HepG2 (cell line): ENCODE measurements around the gene OR2A42. TPM values are rescaled to one million over a fixed set of nuclear protein-coding genes. Genes with fewer than 3 reads are reported as not detected.
A peak's percentile ranks its signal among the peaks of the same experiment; 100 is the strongest.
"Not testable (repeated sequence)": the region's sequence is repeated elsewhere in the genome, so short reads cannot be mapped to it uniquely, and the experiment has no call there.

ENCODE experiments used
- ATAC-seq: fragments of 200-7000 bp; cut with Tn5 transposase; 3 replicates; pipeline ENCODE4 v1.9.1; 2020; ENCODE audit warnings: mild to moderate bottlenecking, moderate library complexity
- BruUV-seq: library from RNA; stranded (reverse); fragments of 400-500 nt; replicated peaks from 2 replicates; lab custom pipeline; 2021; lab: Mats Ljungman, UMichigan
- CTCF ChIA-PET: fragments of 300-600 bp; formaldehyde crosslinking; extraction: SDS; loops from one replicate; lab custom pipeline; 2021; ENCODE audit warnings: low total read pairs, inconsistent platforms, low intra/inter-chr PET ratio; lab: Yijun Ruan, JAX
- POLR2A ChIA-PET: fragments of 350-600 bp; sonication (Branson Sonifier 250); formaldehyde crosslinking; loops from one replicate; lab custom pipeline; 2020; ENCODE audit warnings: antibody characterized with exemption, inconsistent platforms; lab: Yijun Ruan, JAX
- DNase-seq: peaks from one replicate; pipeline ENCODE4 v3.0.0-alpha.2; 2015; ENCODE audit warnings: low spot score
- FAIRE-seq: peaks from 3 replicates; lab custom pipeline; 2011; peaks lifted over from hg19 to GRCh38; lab: Jason Lieb, UNC
- H2AFZ ChIP-seq: one replicate; pipeline ENCODE4 v1.6.1; 2011; ENCODE audit warnings: low read length, inconsistent platforms
- H3K27ac ChIP-seq: fragments of 300-600 bp; 3 replicates; pipeline ENCODE4 v1.8.0; 2011; ENCODE audit warnings: mixed run types, mild to moderate bottlenecking, mixed read lengths, low read length, inconsistent platforms; ENCODE audit not compliant: insufficient read depth; ENCODE audit errors: extremely low read length
- H3K27me3 ChIP-seq, 2 experiments: fragments of 200-600 bp in 1 of 2; 2 replicates in 1 of 2; 3 replicates in 1 of 2; pipeline versions ENCODE4 v1.6.0 to v1.8.0; 2011; ENCODE audit warnings: low read length in 2 of 2, mild to moderate bottlenecking in 2 of 2, moderate library complexity in 2 of 2, inconsistent platforms in 1 of 2; ENCODE audit not compliant: insufficient read depth in 2 of 2, control insufficient read depth in 1 of 2
- H3K36me3 ChIP-seq, 2 experiments: fragments of 200-600 bp in 1 of 2; replicated peaks in 1 of 2; 2 replicates in 1 of 2; 3 replicates in 1 of 2; pipeline versions ENCODE4 v1.5.1 to v1.8.0; 2011; ENCODE audit warnings: low read length in 2 of 2, inconsistent platforms in 1 of 2; ENCODE audit not compliant: insufficient read depth in 2 of 2, control insufficient read depth in 1 of 2
- H3K4me1 ChIP-seq: 2 replicates; pipeline ENCODE4 v1.5.1; 2012; ENCODE audit warnings: low read length, inconsistent platforms; ENCODE audit not compliant: insufficient read depth
- H3K4me2 ChIP-seq: 2 replicates; pipeline ENCODE4 v1.6.0; 2011; ENCODE audit warnings: low read depth, low read length, inconsistent platforms
- H3K4me3 ChIP-seq, 3 experiments: fragments of 200-600 bp in 1 of 3; sonication (generic), shearing (Covaris generic) in 1 of 3; replicated peaks in 1 of 3; 2 replicates each; pipeline ENCODE4 v1.5.1; 2011 to 2016; ENCODE audit warnings: low read length in 3 of 3, inconsistent platforms in 2 of 3, low read depth in 2 of 3, mild to moderate bottlenecking in 2 of 3, control low read depth in 1 of 3, mixed read lengths in 1 of 3; ENCODE audit not compliant: insufficient read depth in 1 of 3
- H3K79me2 ChIP-seq: one replicate; pipeline ENCODE4 v1.6.1; 2011; ENCODE audit warnings: low read length, inconsistent platforms; ENCODE audit not compliant: insufficient read depth
- H3K9ac ChIP-seq: 2 replicates; pipeline ENCODE4 v1.6.0; 2011; ENCODE audit warnings: mild to moderate bottlenecking, low read depth, low read length, inconsistent platforms; ENCODE audit not compliant: insufficient read depth
- H3K9me3 ChIP-seq: 2 replicates; pipeline ENCODE4 v1.5.1; 2012; ENCODE audit warnings: mild to moderate bottlenecking, low read length
- H4K20me1 ChIP-seq: 2 replicates; pipeline ENCODE4 v1.6.0; 2011; ENCODE audit warnings: inconsistent platforms, mild to moderate bottlenecking, low read length, moderate library complexity; ENCODE audit not compliant: insufficient read depth
- WGBS: methylation state at CpG from one replicate; pipeline ENCODE4 v1.1.6; 2017; ENCODE audit warnings: low lambda C conversion rate; 5-methylcytosine and 5-hydroxymethylcytosine counted together
- in situ Hi-C: cut with HindIII; loops from 2 replicates; pipeline ENCODE4 v1.10.0; 2017; ENCODE audit warnings: low pct_unique_long_range_greater_than_20kb; ENCODE audit not compliant: extremely low pct_ligation_motif_present
- intact Hi-C: fragments of 100-400 bp; cut with micrococcal nuclease; formaldehyde crosslinking; loops from one replicate; pipeline ENCODE4 v1.10.0; 2022; ENCODE audit not compliant: unreplicated experiment
- polyA plus RNA-seq, 8 experiments: library from polyadenylated mRNA; depleted of rRNA in 3 of 8; stranded (reverse) in 7 of 8; unstranded in 1 of 8; fragments of >200 nt; fragmentation: Illumina TruSeq in 4 of 8; extraction: Trizol in 4 of 8; gene quantifications; 2 replicates each; pipeline versions ENCODE4 v1.2.1 to v1.2.3, GENCODE V29; 2011 to 2016; ENCODE audit warnings: low read depth in 4 of 8, missing spikeins in 1 of 8, mixed read lengths in 1 of 8; ENCODE audit not compliant: insufficient read depth in 1 of 8
- total RNA-seq, 5 experiments: library from RNA; depleted of rRNA; stranded (reverse); fragments of >200 nt; fragmentation: Illumina TruSeq; extraction: Trizol; gene quantifications; 2 replicates each; pipeline ENCODE4 v1.2.3, GENCODE V29; 2016; ENCODE audit warnings: low read depth in 1 of 5

The OR2A42 gene
- total and polyA plus RNA-seq, 2 of the 13 experiments (the other 11 are each of a cell fraction or from before 2014, with no cell fraction given), result not detected

DNA sequence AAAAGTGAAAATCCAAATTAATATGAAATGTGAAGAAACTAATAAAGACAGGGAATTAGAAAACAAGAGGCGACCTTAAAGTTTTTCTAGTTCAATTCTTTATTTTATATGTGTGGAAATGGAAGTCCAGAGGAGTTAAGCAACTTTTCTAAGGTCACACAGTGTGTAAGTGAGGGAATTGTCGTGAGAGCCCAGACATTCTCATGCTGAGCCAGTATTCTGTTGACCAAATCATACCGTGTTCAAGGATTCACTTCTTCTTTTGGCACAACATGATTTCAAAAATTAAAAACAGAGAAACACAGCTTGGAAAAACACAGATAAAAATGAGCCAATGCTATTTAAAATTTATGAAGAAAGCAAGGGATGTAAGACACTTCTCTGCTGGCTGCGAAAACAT lies 12.5 kb downstream of the OR2A42 start:
- not testable (repeated sequence) for BruUV-seq

DNA sequence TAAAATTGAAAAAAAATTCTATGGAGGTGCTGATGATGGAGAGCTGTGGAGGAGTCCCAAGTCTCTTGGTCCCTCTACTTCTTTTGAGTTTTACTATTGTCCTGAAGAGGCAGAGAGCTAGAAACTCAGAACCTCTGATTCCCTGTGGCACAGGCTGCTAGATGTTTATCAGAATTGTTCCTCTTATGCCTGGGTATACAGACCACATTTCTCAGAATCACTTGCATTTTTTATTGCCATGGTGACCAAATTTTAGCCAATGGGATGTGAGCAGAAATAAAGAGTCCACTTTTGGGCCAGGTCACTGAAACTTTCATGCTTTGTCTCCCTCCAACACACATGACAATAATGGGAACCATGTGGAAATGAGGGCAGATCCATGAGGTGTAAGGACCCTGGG lies 15.7 kb downstream of the OR2A42 start:
- H3K79me2 ChIP-seq, H4K20me1 ChIP-seq, H3K27ac ChIP-seq, H3K9ac ChIP-seq, H3K4me2 ChIP-seq, H3K4me3 ChIP-seq, H2AFZ ChIP-seq, ATAC-seq, H3K36me3 ChIP-seq, in situ Hi-C loops, H3K4me1 ChIP-seq, POLR2A ChIA-PET, DNase-seq, FAIRE-seq, intact Hi-C loops, H3K27me3 ChIP-seq, BruUV-seq, CTCF ChIA-PET, H3K9me3 ChIP-seq: not testable (repeated sequence)

More for the DNA sequence above, 12.5 kb downstream of the OR2A42 start:
- H3K36me3 ChIP-seq, CTCF ChIA-PET, H3K4me2 ChIP-seq, in situ Hi-C loops, H3K4me1 ChIP-seq, H3K27ac ChIP-seq, POLR2A ChIA-PET, H3K9ac ChIP-seq, H3K9me3 ChIP-seq, H3K79me2 ChIP-seq, DNase-seq, intact Hi-C loops, H2AFZ ChIP-seq, ATAC-seq, H3K4me3 ChIP-seq, H4K20me1 ChIP-seq, H3K27me3 ChIP-seq: not testable (repeated sequence)
- peak; percentile 15 for FAIRE-seq
- 1% methylated on average over 3 of the region's 4 CpGs for WGBS

DNA sequence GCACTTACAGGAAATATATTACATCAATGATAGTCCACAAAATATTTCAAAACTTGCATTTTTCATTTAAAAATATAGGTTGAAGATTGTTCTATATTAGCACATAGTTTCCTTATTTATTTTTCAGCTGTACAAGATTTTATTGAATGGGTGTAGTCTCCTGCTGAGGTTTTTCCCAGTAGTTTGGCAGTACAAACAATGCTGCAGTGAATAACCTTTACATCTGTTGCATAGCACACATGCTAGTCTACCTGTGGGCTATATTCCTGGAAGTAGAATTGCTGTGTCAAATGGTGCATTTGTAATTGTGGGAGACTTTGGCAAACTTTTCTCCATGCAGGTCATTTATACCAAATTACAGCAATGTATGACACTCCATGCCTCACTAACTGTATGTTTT lies 18.9 kb downstream of the OR2A42 start:
- H3K79me2 ChIP-seq, H3K9me3 ChIP-seq, CTCF ChIA-PET, in situ Hi-C loops, FAIRE-seq, H3K27ac ChIP-seq, H3K9ac ChIP-seq, H3K4me3 ChIP-seq, ATAC-seq, H3K4me1 ChIP-seq, intact Hi-C loops, BruUV-seq, H4K20me1 ChIP-seq, H3K36me3 ChIP-seq, H3K27me3 ChIP-seq, DNase-seq, H2AFZ ChIP-seq, H3K4me2 ChIP-seq, POLR2A ChIA-PET: not testable (repeated sequence)

DNA sequence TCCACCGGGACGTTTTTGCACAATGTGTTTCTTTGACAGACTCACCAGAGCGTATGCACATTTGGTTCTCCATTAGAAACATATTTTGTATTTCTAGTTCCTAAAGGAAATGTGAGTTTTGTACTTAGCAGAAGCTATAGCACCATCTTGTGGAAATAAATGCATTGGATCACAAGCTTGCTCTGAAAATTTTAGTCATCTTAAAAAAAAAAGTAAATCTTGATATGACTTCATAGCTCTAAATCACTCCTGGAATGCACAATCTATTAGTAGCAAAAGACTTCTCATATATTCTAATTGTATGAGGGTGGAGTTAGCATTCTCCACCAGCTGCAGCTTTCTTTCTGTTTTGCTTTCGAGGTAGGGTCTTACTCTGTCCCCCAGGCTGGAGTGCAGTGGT lies 20.3 kb downstream of the OR2A42 start:
- peak; percentile 67 for FAIRE-seq
- H3K4me1 ChIP-seq, H3K9me3 ChIP-seq, POLR2A ChIA-PET, H2AFZ ChIP-seq, H3K4me2 ChIP-seq, H3K27ac ChIP-seq, CTCF ChIA-PET, intact Hi-C loops, DNase-seq, H3K27me3 ChIP-seq, H3K36me3 ChIP-seq, BruUV-seq, H3K9ac ChIP-seq, H3K79me2 ChIP-seq, H3K4me3 ChIP-seq, H4K20me1 ChIP-seq, in situ Hi-C loops, ATAC-seq: not testable (repeated sequence)
- WGBS, result no CpG with 5 or more reads among the region's 4 CpGs
